Upper lobe of left lung (tissue), 4 donors: ENCODE data around the gene C17orf107.

Experiments
- CTCF ChIP-seq, 6 experiments: fragments of 450-650 bp in 4 of 6; fragments of 200-600 bp in 2 of 6; sonication (generic) in 2 of 6; IDR thresholded peaks; one replicate each; pipeline ENCODE4 v1.5.1; 2016 to 2019; ENCODE audit warnings: antibody characterized with exemption in 6 of 6
- POLR2AphosphoS5 ChIP-seq, 2 donors: sonication (generic); formaldehyde crosslinking; IDR thresholded peaks; one replicate each; pipeline ENCODE4 v1.5.1; 2017; ENCODE audit warnings: antibody characterized with exemption in 2 of 2

GRCh38 chr17:4863321-4863720 is 36.0 kb upstream of the C17orf107 start:
- no peak for TF ChIP-seq CTCF (IDR thresholded peaks at IDR 0.05)
- no peak for TF ChIP-seq POLR2AphosphoS5 (IDR thresholded peaks at IDR 0.05)
